WI38 (cell line): ENCODE data around the gene LYPD3.

Experiments used
- H3K4me3 ChIP-seq: 2 replicates; pipeline ENCODE4 v1.5.1; 2011; ENCODE audit warnings: low read depth, mild to moderate bottlenecking, control low read depth, low read length
- TF ChIP-seq, protein P1 (sequence below): IDR thresholded peaks from 2 replicates; pipeline ENCODE4 v1.5.1; 2012; ENCODE audit warnings: low read depth, mild to moderate bottlenecking, control low read depth, low read length

Gene LYPD3

DNA sequence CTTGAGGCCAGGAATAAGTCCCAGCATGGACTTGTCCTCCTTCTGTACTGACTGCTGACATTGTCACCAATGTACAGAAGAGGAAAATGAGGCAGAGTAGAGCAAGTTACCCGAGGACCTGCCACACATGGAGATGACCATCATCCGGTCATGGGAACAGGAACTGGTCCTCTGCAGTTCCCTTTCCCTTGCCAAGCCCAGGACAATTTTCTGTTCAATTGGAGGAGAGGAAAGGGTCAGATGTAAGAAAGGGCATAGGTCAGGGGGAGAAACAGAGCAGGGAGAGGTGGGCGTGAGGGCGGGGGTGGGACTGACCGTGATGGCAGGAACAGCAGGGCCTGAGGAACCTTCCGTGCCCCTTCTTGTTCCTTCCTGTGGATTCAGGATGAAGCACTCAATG lies 20.5 kb upstream of the LYPD3 start:
- no peak overlapping the region for H3K4me3 ChIP-seq
- TF ChIP-seq, protein P1, sequence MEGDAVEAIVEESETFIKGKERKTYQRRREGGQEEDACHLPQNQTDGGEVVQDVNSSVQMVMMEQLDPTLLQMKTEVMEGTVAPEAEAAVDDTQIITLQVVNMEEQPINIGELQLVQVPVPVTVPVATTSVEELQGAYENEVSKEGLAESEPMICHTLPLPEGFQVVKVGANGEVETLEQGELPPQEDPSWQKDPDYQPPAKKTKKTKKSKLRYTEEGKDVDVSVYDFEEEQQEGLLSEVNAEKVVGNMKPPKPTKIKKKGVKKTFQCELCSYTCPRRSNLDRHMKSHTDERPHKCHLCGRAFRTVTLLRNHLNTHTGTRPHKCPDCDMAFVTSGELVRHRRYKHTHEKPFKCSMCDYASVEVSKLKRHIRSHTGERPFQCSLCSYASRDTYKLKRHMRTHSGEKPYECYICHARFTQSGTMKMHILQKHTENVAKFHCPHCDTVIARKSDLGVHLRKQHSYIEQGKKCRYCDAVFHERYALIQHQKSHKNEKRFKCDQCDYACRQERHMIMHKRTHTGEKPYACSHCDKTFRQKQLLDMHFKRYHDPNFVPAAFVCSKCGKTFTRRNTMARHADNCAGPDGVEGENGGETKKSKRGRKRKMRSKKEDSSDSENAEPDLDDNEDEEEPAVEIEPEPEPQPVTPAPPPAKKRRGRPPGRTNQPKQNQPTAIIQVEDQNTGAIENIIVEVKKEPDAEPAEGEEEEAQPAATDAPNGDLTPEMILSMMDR: no peak

DNA sequence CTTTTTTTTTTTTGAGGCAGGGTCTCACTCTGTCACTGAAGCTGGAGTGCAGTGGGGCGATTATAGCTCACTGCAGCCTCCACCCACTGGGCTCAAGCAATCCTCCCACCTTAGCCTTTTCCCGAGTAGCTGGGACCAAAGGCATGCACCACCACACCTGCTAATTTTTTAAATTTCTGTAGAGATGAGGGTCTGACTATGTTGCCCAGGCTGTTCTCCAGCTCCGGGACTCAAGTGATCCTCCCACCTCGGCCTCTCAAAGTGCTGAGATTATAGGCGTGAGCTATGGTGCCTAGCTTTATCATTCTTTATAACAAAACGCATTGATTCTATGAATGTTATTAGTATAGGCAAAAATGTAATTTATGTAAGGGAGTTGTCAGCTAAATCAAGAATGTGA lies 17.9 kb upstream of the LYPD3 start:
- TF ChIP-seq, protein P1: no peak
- H3K4me3 ChIP-seq: no peak overlapping the region

DNA sequence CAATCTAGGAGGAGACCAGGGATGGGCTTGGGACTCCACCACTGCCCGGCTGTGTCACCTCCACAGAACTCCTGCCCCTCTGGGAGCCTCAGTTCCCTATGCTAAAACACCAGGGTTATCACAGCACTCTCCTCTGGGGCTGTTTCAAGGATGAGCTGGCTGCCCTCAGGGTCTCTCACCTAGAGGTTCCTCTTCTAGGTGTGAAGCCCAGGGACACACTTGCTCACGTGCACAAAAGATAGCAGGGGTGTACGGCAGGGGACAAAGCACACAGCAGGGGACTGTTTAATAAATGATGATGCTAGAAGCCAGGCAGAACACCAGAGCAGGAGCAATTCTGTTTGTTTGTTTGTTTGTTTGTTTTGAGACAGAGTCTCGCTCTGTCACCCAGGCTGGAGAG lies 16.8 kb upstream of the LYPD3 start:
- no peak overlapping the region for H3K4me3 ChIP-seq
- TF ChIP-seq, protein P1: no peak

DNA sequence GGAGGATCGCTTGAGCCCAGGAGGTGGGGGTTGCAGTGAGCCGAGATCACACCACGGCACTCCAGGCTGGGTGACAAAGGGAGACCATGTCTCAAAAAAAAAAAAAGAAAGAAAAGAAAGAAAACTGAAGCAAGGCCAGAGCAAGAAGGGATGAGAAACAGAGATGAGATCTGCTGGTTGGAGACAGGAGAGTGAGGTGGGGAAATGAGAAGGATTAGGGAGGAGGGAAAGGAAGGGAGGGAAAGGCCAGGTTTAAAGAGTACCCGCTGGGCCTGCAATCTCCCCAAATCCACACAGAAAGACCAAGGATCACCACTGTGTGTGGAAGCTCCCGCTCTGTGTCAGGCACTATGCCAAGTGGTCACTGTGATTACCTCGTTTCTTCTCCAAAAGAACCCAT lies 16.3 kb upstream of the LYPD3 start:
- TF ChIP-seq, protein P1: no peak
- H3K4me3 ChIP-seq: no peak overlapping the region

DNA sequence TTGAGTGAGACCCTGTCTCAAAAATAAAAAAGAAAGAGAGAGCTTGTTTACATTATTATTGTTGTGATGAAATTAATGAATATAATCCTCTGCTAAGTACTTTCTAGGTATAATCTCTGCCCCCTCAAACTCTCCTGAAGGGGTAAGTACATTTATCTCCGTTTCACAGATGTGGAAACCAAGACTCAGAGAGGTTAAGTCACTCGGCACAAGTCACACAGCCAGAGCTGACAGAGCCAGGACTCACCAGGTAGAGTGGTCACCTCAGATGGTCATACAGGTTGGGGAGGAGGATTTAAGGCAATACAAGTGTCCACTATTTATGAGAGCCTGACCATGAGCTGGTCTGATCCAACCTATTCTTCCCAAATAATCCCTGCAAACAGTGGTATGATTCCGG lies 15.2 kb upstream of the LYPD3 start:
- TF ChIP-seq, protein P1: no peak
- H3K4me3 ChIP-seq: no peak overlapping the region

DNA sequence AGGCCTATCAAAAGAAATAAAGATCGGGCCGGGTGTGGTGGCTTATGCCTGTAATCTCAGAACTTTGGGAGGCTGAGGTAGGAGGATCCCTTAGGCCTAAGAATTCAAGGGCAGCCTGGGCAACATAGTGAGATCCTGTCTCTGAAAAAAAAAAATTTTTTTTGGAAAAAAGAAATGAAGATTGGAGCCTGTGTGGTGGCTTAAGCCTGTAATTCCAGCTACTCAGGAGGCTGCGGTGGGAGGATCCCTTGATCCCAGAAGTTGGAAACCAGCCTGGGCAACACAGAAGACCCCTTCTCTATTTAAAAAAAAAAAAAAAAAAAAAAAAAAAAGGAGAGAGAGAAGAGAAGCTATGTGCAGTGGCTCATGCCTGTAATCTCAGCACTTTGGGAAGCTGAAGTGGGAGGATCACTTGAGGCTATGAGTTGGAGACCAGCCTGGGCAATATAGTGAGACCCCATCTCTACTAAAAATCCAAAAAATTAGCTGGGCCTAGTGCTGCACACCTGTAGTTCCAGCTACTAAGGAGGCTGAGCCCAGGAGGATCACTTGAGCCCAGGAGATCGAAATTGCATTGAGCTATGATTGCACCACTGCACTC lies 14.7 kb upstream of the LYPD3 start:
- H3K4me3 ChIP-seq: no peak overlapping the region
- TF ChIP-seq, protein P1: no peak

DNA sequence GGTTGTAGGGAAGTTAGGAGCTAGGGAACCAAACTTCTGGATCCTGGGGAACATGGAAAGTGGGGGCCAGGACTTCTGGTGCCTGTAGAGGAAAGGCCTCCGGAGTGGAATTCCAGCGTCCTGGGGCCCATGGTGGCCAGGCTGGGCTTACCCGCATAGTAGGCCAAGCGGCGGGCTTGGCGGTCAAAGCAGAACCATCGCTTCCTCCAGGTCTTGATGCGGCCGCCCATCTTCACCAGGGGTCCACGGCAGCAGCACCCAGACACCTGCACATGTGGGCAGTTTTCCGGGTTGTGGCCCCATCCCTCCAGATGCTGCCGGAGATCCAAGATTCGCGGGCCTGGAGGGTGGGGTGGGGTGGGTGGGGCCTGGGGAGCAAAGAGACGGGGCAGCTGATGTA lies 13.8 kb upstream of the LYPD3 start:
- H3K4me3 ChIP-seq: no peak overlapping the region
- TF ChIP-seq, protein P1: no peak
